Measurements from ENCODE around the gene SPINK14. TPM values are rescaled to one million over a fixed set of nuclear protein-coding genes. Genes with fewer than 3 reads are reported as not detected.

The SPINK14 gene
- total RNA-seq, 4 donors from 2014 or later: not detected

DNA sequence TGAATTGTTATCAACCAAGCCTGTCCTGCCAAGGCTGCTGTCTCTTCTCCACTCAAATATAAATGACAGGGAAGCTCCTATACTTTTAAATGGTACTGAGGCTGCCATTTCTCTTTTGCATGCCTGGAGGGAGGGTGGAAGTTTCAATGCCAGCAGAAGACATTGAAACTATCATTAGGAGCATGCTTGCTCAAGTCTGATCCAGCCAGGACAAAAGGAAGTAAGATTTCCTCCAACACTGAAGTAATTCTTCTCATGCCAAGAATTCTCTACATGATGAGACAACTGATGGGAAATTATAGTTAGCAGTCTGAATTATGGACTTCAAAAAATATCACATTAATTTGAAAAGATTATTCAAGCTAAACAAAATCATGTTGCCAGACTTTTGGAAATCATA lies 39.9 kb downstream of the SPINK14 start:
- Histone ChIP-seq H3K27ac (no peak overlapping the region), H3K4me3 (no peak overlapping the region), H3K27me3 (no peaks in the 10 kb centered on the region), H3K4me1 (no peaks in the 10 kb centered on the region), H3K9me3 (no peaks in the 10 kb centered on the region), H3K36me3 (no peaks in the 10 kb centered on the region)
- DNase-seq (no peak), ATAC-seq (no peak)
- in situ Hi-C loops (cut with MboI; ENCODE audit: low sequenced_read_pairs in 4 of 4): no loop called here
- TF ChIP-seq POLR2A (IDR thresholded peaks at IDR 0.05) (no peak), CTCF (IDR thresholded peaks at IDR 0.05 in 4 of 5, conservative IDR thresholded peaks at IDR 0.05 in 1 of 5) (no peak)
- intact Hi-C loops (cut with DNase I; ENCODE audit: low total_unique reads): no loop called here

- Histone ChIP-seq H3K4me3 (no peak overlapping the region), H3K27me3 (no peaks in the 10 kb centered on the region), H3K9me3 (no peaks in the 10 kb centered on the region), H3K27ac (no peak overlapping the region), H3K36me3 (no peaks in the 10 kb centered on the region), H3K4me1 (no peaks in the 10 kb centered on the region)
- in situ Hi-C loops (cut with MboI; ENCODE audit: low sequenced_read_pairs in 4 of 4): no loop called here
- ATAC-seq (no peak), DNase-seq (no peak)
- TF ChIP-seq CTCF (IDR thresholded peaks at IDR 0.05 in 4 of 5, conservative IDR thresholded peaks at IDR 0.05 in 1 of 5) (no peak), POLR2A (IDR thresholded peaks at IDR 0.05) (no peak)
- intact Hi-C loops (cut with DNase I; ENCODE audit: low total_unique reads): no loop called here
Measured at GRCh38 chr5:148209151-148209770, 40.9 kb downstream of the SPINK14 start.

GRCh38 chr5:148214665-148215185 lies 46.4 kb downstream of the SPINK14 start:
- no peak for TF ChIP-seq CTCF (IDR thresholded peaks at IDR 0.05 in 4 of 5, conservative IDR thresholded peaks at IDR 0.05 in 1 of 5)
- TF ChIP-seq POLR2A (IDR thresholded peaks at IDR 0.05): no peak
- Histone ChIP-seq H3K4me3 (no peak overlapping the region), H3K27me3 (no peaks in the 10 kb centered on the region), H3K9me3 (no peaks in the 10 kb centered on the region), H3K27ac (no peak overlapping the region), H3K4me1 (no peaks in the 10 kb centered on the region), H3K36me3 (no peaks in the 10 kb centered on the region)
- intact Hi-C loops (cut with DNase I; ENCODE audit: low total_unique reads): no loop called here
- in situ Hi-C loops (cut with MboI; ENCODE audit: low sequenced_read_pairs in 4 of 4): no loop called here
- DNase-seq (no peak), ATAC-seq (no peak)

DNA sequence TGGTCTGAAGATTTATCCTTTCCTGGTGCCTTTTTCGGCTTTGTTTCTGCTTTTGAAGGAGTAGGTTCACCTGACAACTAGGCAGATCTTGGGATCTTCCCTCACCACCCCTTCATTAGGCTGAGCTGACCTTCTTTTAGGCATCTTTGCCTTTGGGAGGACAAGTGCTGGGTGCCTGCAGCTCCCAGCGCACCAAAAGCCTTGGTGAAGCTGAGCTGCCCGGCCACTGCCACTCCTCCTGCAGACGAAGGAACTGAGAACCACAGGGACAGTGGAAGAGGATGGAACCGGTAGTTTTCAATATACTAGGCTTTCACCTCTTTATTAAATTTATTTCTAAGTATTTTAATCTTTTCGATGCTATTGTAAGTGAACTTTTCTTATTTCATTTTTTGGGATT lies 53.2 kb downstream of the SPINK14 start:
- no peak for ATAC-seq
- intact Hi-C loops (cut with DNase I; ENCODE audit: low total_unique reads): no loop called here

More for the DNA sequence above, 53.2 kb downstream of the SPINK14 start:
- Histone ChIP-seq H3K27ac (no peak overlapping the region), H3K27me3 (no peaks in the 10 kb centered on the region), H3K4me1 (no peaks in the 10 kb centered on the region), H3K9me3 (no peaks in the 10 kb centered on the region), H3K36me3 (no peaks in the 10 kb centered on the region), H3K4me3 (no peak overlapping the region)
- in situ Hi-C loops (cut with MboI; ENCODE audit: low sequenced_read_pairs in 4 of 4): no loop called here
- TF ChIP-seq POLR2A (IDR thresholded peaks at IDR 0.05) (no peak), CTCF (IDR thresholded peaks at IDR 0.05 in 4 of 5, conservative IDR thresholded peaks at IDR 0.05 in 1 of 5) (no peak)
- no peak for DNase-seq
